SK-N-SH (cell line): Measurements from ENCODE around the gene CACNA1F.

Experiments
- EP300 ChIP-seq, 2 experiments: IDR thresholded peaks; 2 replicates each; pipeline versions ENCODE4 v1.4.0 to v1.6.1; 2012; ENCODE audit warnings: borderline replicate concordance in 1 of 2, low read depth in 1 of 2, low read length in 1 of 2
- TF ChIP-seq, protein P1 (sequence below): fragments of 200-600 bp; sonication (generic); IDR thresholded peaks from 2 replicates; pipeline ENCODE4 v1.6.1; 2017; ENCODE audit warnings: antibody characterized with exemption, mild to moderate bottlenecking, moderate library complexity
- TF ChIP-seq, protein P2 (sequence below): IDR thresholded peaks from 2 replicates; pipeline ENCODE4 v1.4.0; 2012; ENCODE audit warnings: low read depth

- no peak for TF ChIP-seq EP300 (IDR thresholded peaks at IDR 0.05; ENCODE audit: borderline replicate concordance in 1 of 2, low read depth in 1 of 2, low read length in 1 of 2)
- TF ChIP-seq, protein P1, sequence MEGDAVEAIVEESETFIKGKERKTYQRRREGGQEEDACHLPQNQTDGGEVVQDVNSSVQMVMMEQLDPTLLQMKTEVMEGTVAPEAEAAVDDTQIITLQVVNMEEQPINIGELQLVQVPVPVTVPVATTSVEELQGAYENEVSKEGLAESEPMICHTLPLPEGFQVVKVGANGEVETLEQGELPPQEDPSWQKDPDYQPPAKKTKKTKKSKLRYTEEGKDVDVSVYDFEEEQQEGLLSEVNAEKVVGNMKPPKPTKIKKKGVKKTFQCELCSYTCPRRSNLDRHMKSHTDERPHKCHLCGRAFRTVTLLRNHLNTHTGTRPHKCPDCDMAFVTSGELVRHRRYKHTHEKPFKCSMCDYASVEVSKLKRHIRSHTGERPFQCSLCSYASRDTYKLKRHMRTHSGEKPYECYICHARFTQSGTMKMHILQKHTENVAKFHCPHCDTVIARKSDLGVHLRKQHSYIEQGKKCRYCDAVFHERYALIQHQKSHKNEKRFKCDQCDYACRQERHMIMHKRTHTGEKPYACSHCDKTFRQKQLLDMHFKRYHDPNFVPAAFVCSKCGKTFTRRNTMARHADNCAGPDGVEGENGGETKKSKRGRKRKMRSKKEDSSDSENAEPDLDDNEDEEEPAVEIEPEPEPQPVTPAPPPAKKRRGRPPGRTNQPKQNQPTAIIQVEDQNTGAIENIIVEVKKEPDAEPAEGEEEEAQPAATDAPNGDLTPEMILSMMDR: no peak
- TF ChIP-seq, protein P2, sequence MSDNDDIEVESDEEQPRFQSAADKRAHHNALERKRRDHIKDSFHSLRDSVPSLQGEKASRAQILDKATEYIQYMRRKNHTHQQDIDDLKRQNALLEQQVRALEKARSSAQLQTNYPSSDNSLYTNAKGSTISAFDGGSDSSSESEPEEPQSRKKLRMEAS: no peak
Observed at GRCh38 chrX:49190821-49191573, 42.1 kb downstream of the CACNA1F start.
